Glutamatergic neuron (in vitro differentiated cells): Measurements from ENCODE around the gene NEMP1. TPM values are rescaled to one million over a fixed set of nuclear protein-coding genes. Genes with fewer than 3 reads are reported as not detected.
A peak's percentile ranks its signal among the peaks of the same experiment; 100 is the strongest.

Experiments used
- DNase-seq: peaks from one replicate; pipeline ENCODE4 v3.0.0; 2022
- H3K27ac Mint-ChIP-seq: one replicate; pipeline ENCODE4 v1.8.0; 2020; ENCODE audit warnings: mild to moderate bottlenecking, mixed read lengths, inconsistent platforms; ENCODE audit not compliant: unreplicated experiment
- H3K27me3 Mint-ChIP-seq: one replicate; pipeline ENCODE4 v1.8.0; 2020; ENCODE audit warnings: mild to moderate bottlenecking, moderate library complexity, mixed read lengths, inconsistent platforms; ENCODE audit not compliant: unreplicated experiment
- H3K36me3 Mint-ChIP-seq: one replicate; pipeline ENCODE4 v1.8.0; 2020; ENCODE audit warnings: mild to moderate bottlenecking, mixed read lengths, inconsistent platforms; ENCODE audit not compliant: unreplicated experiment
- H3K4me1 Mint-ChIP-seq: one replicate; pipeline ENCODE4 v1.8.0; 2020; ENCODE audit warnings: mild to moderate bottlenecking, low read depth, mixed read lengths, inconsistent platforms; ENCODE audit not compliant: unreplicated experiment
- H3K4me3 Mint-ChIP-seq: one replicate; pipeline ENCODE4 v1.8.0; 2020; ENCODE audit warnings: mild to moderate bottlenecking, mixed read lengths, inconsistent platforms; ENCODE audit not compliant: unreplicated experiment
- H3K9me3 Mint-ChIP-seq: one replicate; pipeline ENCODE4 v1.8.0; 2020; ENCODE audit warnings: mild to moderate bottlenecking, moderate library complexity, mixed read lengths, inconsistent platforms; ENCODE audit not compliant: unreplicated experiment
- long read RNA-seq: library from polyadenylated mRNA; unstranded; transcript quantifications from one replicate; pipeline ENCODE4 v2.0.0, GENCODE V29; 2020; ENCODE audit not compliant: unreplicated experiment
- total RNA-seq: library from RNA; stranded (reverse); fragmentation: NEBNext Ultra II Directional; extraction: Animal tissue kit (Norgen Biotek cat#: 25700); gene quantifications from one replicate; pipeline ENCODE4 v1.2.1, GENCODE V29; 2021; ENCODE audit not compliant: unreplicated experiment
- TF ChIP-seq, protein P1 (sequence below): fragments of 200-600 bp; sonication (generic); IDR thresholded peaks from one replicate; pipeline ENCODE4 v1.5.0; 2021; ENCODE audit not compliant: partially characterized antibody, unreplicated experiment

The NEMP1 gene, protein sequence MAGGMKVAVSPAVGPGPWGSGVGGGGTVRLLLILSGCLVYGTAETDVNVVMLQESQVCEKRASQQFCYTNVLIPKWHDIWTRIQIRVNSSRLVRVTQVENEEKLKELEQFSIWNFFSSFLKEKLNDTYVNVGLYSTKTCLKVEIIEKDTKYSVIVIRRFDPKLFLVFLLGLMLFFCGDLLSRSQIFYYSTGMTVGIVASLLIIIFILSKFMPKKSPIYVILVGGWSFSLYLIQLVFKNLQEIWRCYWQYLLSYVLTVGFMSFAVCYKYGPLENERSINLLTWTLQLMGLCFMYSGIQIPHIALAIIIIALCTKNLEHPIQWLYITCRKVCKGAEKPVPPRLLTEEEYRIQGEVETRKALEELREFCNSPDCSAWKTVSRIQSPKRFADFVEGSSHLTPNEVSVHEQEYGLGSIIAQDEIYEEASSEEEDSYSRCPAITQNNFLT
- total RNA-seq: 11.5 TPM
- long read RNA-seq, partial matches to known transcripts: 2 of 2 reads
- long read RNA-seq, other reads (novel, unspliced or antisense): 0 of 2 reads

DNA sequence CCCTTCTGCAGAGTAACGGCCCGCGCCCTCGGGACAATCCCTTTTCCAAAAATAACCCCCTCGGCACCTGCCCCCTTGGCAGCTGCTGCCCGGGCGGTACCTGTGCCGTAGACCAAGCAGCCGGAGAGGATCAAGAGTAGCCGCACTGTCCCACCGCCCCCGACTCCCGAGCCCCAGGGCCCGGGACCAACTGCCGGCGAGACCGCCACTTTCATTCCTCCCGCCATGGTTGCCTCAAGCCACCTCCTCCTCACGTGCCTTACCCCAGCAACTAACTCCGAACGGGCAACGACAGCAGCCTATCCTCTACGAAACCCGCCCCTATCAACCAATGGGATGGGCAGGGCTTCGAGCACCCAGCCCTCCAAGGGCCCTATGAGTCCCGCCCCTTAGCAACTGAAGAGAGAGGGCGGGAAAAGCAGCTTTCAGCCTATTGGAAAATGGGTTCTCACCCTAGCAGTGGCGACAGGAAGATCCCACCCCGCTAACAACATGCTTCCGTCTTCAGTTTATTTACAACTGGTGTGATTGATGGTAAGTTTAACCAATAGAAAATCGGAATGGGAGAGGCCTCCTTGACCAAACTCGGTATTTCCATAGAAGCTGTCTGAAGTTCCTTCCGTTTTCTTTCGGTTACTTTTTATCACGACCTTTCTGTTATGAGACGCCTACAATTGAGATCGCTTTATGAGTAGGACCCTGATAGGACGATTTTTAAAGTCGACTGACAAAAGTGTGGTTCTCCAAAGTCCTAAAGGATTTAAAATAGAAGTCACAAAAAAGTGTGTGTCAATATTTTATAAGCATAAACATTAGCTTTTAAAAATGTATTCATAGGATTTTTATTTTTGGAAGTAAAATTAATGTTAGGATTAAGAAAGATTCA is at the start of gene NEMP1:
Gene NEMP1, minus strand, starts transcription at position 273 of the 886 bp plus-strand sequence. Its CDS starts 46 bp downstream, at position 227.
- Mint-ChIP-seq H3K36me3 (no peaks in the 10 kb centered on the region), H3K27me3 (no peaks in the 10 kb centered on the region), H3K4me1 (no peaks in the 10 kb centered on the region), H3K9me3 (no peaks in the 10 kb centered on the region), H3K4me3 (peak within 1 kb of the TSS; percentile 92), H3K27ac (no peak within 1 kb of the TSS)
- TF ChIP-seq, protein P1, sequence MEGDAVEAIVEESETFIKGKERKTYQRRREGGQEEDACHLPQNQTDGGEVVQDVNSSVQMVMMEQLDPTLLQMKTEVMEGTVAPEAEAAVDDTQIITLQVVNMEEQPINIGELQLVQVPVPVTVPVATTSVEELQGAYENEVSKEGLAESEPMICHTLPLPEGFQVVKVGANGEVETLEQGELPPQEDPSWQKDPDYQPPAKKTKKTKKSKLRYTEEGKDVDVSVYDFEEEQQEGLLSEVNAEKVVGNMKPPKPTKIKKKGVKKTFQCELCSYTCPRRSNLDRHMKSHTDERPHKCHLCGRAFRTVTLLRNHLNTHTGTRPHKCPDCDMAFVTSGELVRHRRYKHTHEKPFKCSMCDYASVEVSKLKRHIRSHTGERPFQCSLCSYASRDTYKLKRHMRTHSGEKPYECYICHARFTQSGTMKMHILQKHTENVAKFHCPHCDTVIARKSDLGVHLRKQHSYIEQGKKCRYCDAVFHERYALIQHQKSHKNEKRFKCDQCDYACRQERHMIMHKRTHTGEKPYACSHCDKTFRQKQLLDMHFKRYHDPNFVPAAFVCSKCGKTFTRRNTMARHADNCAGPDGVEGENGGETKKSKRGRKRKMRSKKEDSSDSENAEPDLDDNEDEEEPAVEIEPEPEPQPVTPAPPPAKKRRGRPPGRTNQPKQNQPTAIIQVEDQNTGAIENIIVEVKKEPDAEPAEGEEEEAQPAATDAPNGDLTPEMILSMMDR: no peak
- peak; percentile 89 for DNase-seq

DNA sequence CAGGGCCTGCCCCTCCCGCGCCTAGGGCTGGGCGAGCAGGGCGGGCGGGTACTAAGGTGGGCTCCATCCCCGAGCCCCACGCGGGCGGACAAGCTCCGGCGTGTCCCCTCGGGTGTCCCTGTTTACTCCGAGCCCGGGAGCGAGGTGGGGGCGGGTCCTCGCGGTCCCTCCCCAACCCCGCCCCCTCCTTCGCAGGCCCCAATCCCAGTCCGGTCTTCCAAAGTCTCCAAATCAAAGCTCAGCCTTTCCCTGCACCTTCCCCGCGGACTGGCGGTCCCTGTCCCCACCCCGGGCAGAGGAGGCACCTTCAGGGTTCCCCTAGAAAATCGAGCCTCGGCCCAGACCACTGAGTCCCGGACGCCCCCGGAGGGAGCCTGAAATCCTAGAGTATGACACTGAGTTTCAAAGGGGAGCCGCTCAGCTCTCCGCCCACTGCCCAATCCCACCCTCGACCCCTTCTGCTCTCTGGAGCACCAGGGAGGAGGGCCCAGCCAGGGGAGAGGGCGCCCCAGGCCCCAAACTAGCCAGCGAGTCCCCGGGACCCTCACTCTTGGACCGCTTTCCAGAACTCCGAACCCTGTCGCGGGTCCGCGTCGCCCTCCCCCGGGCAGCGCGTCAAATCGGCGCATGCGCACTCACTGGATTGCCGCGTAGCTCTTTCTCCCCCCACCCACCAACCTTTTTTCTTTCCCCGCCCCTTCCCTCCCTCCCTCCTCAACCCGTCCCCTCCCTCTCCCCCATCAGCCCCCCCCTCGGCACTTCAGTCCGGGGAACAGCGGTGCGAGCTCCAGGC is 49.3 kb upstream of the NEMP1 start, which contains the start of gene LRP1:
Gene LRP1, plus strand, starts transcription at position 758 of the 793 bp plus-strand sequence. CDS start 482 bp downstream, outside the sequence.
- Mint-ChIP-seq H3K4me3 (peak within 1 kb of the TSS; percentile 92), H3K27ac (peak within 1 kb of the TSS; percentile 79), H3K9me3 (peaks cover 5% of the 10 kb centered on the region), H3K36me3 (no peaks in the 10 kb centered on the region), H3K27me3 (peaks cover 4% of the 10 kb centered on the region), H3K4me1 (peaks cover 25% of the 10 kb centered on the region)
- TF ChIP-seq, protein P1: no peak
- peak; percentile 77 for DNase-seq

DNA sequence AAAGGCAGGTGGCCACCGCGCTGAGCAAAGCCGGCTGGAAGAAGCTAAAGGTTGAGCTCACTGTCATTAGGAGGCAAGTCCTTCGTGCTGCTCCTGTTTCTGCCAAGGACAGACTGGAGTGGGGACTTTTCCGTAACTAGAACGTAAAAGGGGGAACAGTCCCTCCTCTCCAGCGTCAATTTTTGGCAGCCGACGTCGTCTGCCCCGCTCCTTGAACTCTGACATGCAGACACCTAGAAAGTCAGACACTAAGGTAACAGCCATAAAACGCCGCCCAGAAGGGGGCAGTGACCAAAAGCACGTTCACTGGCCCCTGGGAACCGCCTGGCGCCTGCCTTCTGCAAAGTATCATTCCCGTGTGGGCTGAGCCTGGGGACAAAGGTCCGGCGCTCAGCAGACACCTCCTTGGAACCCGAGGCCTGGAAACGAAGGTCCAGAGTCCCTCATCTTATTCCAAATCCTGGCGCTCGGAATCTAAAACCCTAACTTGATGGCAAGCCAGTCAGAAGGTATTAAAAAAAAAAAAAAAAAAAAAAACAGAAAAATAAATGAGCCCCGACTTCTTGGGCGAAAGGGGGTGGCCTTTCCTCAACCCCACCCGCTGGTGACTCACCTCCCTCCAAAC is 48.6 kb upstream of the NEMP1 start:
- Mint-ChIP-seq H3K36me3 (no peaks in the 10 kb centered on the region), H3K27me3 (peaks cover 4% of the 10 kb centered on the region), H3K4me3 (peak overlapping the region; percentile 92), H3K9me3 (peaks cover 5% of the 10 kb centered on the region), H3K4me1 (peaks cover 20% of the 10 kb centered on the region), H3K27ac (peak overlapping the region; percentile 79)
- peak; percentile 73 for DNase-seq
- TF ChIP-seq, protein P1: no peak

DNA sequence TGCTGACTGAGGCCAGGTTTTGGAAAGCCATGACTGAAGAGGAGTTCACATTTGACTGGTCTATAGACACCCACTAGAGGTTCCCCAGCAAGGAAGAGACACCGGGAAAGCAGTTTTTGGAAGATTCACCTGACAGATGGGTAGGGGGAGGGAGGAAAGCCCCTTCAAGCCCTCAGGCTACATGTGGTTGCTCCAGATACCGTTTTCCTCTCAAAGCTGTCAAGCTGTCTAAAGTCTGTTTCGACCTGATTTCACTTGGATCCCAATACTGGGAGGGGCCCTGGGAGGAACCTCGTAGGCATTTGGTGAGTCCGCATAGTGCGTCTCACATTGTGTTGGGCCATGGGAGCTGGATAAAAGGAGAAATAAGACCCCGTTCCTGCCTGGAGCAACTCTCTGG is 48.0 kb upstream of the NEMP1 start:
- Mint-ChIP-seq H3K36me3 (no peaks in the 10 kb centered on the region), H3K9me3 (peaks cover 5% of the 10 kb centered on the region), H3K4me3 (peak overlapping the region; percentile 92), H3K27me3 (peaks cover 4% of the 10 kb centered on the region), H3K4me1 (peaks cover 16% of the 10 kb centered on the region), H3K27ac (no peak overlapping the region)
- DNase-seq: no peak
- TF ChIP-seq, protein P1: no peak
